Small intestine (tissue), 7 donors: ENCODE measurements around the gene CDH13. TPM values are rescaled to one million over a fixed set of nuclear protein-coding genes. Genes with fewer than 3 reads are reported as not detected.
A peak's percentile ranks its signal among the peaks of the same experiment; 100 is the strongest.

ENCODE experiments used
- DNase-seq, 2 donors: peaks; one replicate each; pipeline versions ENCODE4 v3.0.0 to v3.0.0-alpha.2; 2013
- FAIRE-seq: peaks from 2 replicates; lab custom pipeline; 2012; peaks lifted over from hg19 to GRCh38; lab: Jason Lieb, UNC
- H3K27ac ChIP-seq, 3 donors: one replicate each; pipeline ENCODE4 v1.5.1; 2013; ENCODE audit warnings: low read length in 2 of 3, mild to moderate bottlenecking in 2 of 3, control low read depth in 1 of 3, inconsistent platforms in 1 of 3, low read depth in 1 of 3, moderate library complexity in 1 of 3
- H3K27me3 ChIP-seq, 3 donors: one replicate each; pipeline ENCODE4 v1.6.1; 2013; ENCODE audit warnings: low read length in 3 of 3, inconsistent platforms in 1 of 3; ENCODE audit not compliant: control insufficient read depth in 3 of 3, insufficient read depth in 3 of 3
- H3K36me3 ChIP-seq, 3 donors: one replicate each; pipeline ENCODE4 v1.6.1; 2013; ENCODE audit warnings: low read length in 3 of 3, inconsistent platforms in 1 of 3, low read depth in 1 of 3, mild to moderate bottlenecking in 1 of 3, moderate library complexity in 1 of 3; ENCODE audit not compliant: control insufficient read depth in 3 of 3, insufficient read depth in 2 of 3
- H3K4me1 ChIP-seq, 3 donors: one replicate each; pipeline ENCODE4 v1.6.1; 2013; ENCODE audit warnings: low read length in 2 of 3, inconsistent platforms in 1 of 3, low read depth in 1 of 3, mild to moderate bottlenecking in 1 of 3, moderate library complexity in 1 of 3; ENCODE audit not compliant: control insufficient read depth in 3 of 3, insufficient read depth in 2 of 3
- H3K4me3 ChIP-seq, 3 donors: one replicate each; pipeline ENCODE4 v1.5.1; 2013; ENCODE audit warnings: low read length in 3 of 3, control low read depth in 1 of 3, inconsistent platforms in 1 of 3, low read depth in 1 of 3, mild to moderate bottlenecking in 1 of 3, moderate library complexity in 1 of 3
- H3K9me3 ChIP-seq, 2 donors: one replicate each; pipeline ENCODE4 v1.6.1; 2013; ENCODE audit warnings: low read depth in 1 of 2, low read length in 1 of 2; ENCODE audit not compliant: control insufficient read depth in 2 of 2, insufficient read depth in 1 of 2
- WGBS, 3 donors: extraction: QIAGEN DNeasy Blood & Tissue Kit; methylation state at CpG; one replicate each; pipeline ENCODE4 v1.1.7; 2013; 5-methylcytosine and 5-hydroxymethylcytosine counted together
- polyA plus RNA-seq, 4 donors: library from polyadenylated mRNA; stranded (reverse) in 3 of 4; unstranded in 1 of 4; fragments of 200-250 nt in 3 of 4; fragments of 120-200 nt in 1 of 4; gene quantifications; one replicate each; pipeline versions ENCODE4 v1.2.1 to v1.2.3, GENCODE V29; 2013
- donor health status: healthy with polysubstance abuse.
- donor health status: control.
- donor health status: control.
- donor health status: Bipolar disorder and iron deficiency.
- donor health status: healthy.

Gene CDH13
- polyA plus RNA-seq, 4 donors: 0.27 to 15.0 (median 2.9) TPM; not detected in 1

GRCh38 chr16:83118365-83118764 lies 491.6 kb downstream of the CDH13 start:
- WGBS, 3 donors: 62 to 76% (median 71%) methylated on average over 8 of the region's 8 CpGs
- H3K4me1 ChIP-seq: no peaks in the 10 kb centered on the region
- no peak for FAIRE-seq

GRCh38 chr16:83125999-83126568 lies 499.3 kb downstream of the CDH13 start:
- H3K4me3 ChIP-seq: no peak overlapping the region
- WGBS, 3 donors: 91 to 92% (median 92%) methylated on average over 6 of the region's 6 CpGs
- peaks cover 0 to 4% (median 2%) of the 10 kb centered on the region in 3 donors for H3K27me3 ChIP-seq
- H3K27ac ChIP-seq: no peak overlapping the region
- FAIRE-seq (no peak), DNase-seq (no peak)
- peaks cover 0 to 7% of the 10 kb centered on the region in 2 donors for H3K9me3 ChIP-seq
- no peaks in the 10 kb centered on the region for H3K4me1 ChIP-seq
- no peaks in the 10 kb centered on the region for H3K36me3 ChIP-seq

More at GRCh38 chr16:83118365-83118764, 491.6 kb downstream of the CDH13 start:
- H3K27me3 ChIP-seq: peaks cover 0 to 5% (median 0%) of the 10 kb centered on the region in 3 donors
- no peak overlapping the region for H3K27ac ChIP-seq
- H3K4me3 ChIP-seq: no peak overlapping the region
- no peaks in the 10 kb centered on the region for H3K36me3 ChIP-seq
- H3K9me3 ChIP-seq: no peaks in the 10 kb centered on the region
- no peak for DNase-seq

GRCh38 chr16:83128041-83128440 lies 501.3 kb downstream of the CDH13 start:
- H3K27ac ChIP-seq: no peak overlapping the region
- no peak for DNase-seq
- 85 to 87% (median 85%) methylated on average over 6 of the region's 6 CpGs for WGBS, 3 donors
- FAIRE-seq: no peak
- H3K4me3 ChIP-seq: no peak overlapping the region
- H3K36me3 ChIP-seq: no peaks in the 10 kb centered on the region
- H3K9me3 ChIP-seq: peaks cover 0 to 7% of the 10 kb centered on the region in 2 donors
- H3K4me1 ChIP-seq: no peaks in the 10 kb centered on the region
- peaks cover 0 to 5% (median 2%) of the 10 kb centered on the region in 3 donors for H3K27me3 ChIP-seq

GRCh38 chr16:83130039-83130438 lies 503.3 kb downstream of the CDH13 start:
- Histone ChIP-seq H3K9me3 (peaks cover 0 to 7% of the 10 kb centered on the region in 2 donors), H3K36me3 (no peaks in the 10 kb centered on the region), H3K27ac (no peak overlapping the region), H3K4me3 (no peak overlapping the region), H3K27me3 (peaks cover 0 to 5% (median 2%) of the 10 kb centered on the region in 3 donors), H3K4me1 (no peaks in the 10 kb centered on the region)
- FAIRE-seq (no peak), DNase-seq (no peak)
- 76 to 84% (median 80%) methylated on average over 3 of the region's 3 CpGs for WGBS, 3 donors

- WGBS, 3 donors: 68 to 81% (median 80%) methylated on average over 4 of the region's 4 CpGs
- DNase-seq (no peak), FAIRE-seq (no peak)
- Histone ChIP-seq H3K27ac (no peak overlapping the region), H3K9me3 (peaks cover 0 to 4% of the 10 kb centered on the region in 2 donors), H3K27me3 (peaks cover 0 to 16% (median 0%) of the 10 kb centered on the region in 3 donors), H3K4me1 (peaks cover 0 to 18% (median 2%) of the 10 kb centered on the region in 3 donors), H3K36me3 (no peaks in the 10 kb centered on the region), H3K4me3 (no peak overlapping the region)
Observed at GRCh38 chr16:83134638-83135037, 507.9 kb downstream of the CDH13 start.

- Histone ChIP-seq H3K9me3 (peaks cover 0 to 4% of the 10 kb centered on the region in 2 donors), H3K27me3 (peaks cover 0 to 13% (median 0%) of the 10 kb centered on the region in 3 donors), H3K36me3 (no peaks in the 10 kb centered on the region), H3K4me1 (peaks cover 0 to 18% (median 2%) of the 10 kb centered on the region in 3 donors), H3K27ac (no peak overlapping the region), H3K4me3 (no peak overlapping the region)
- DNase-seq (peak in 1 of 2 donors; percentile 7), FAIRE-seq (no peak)
- 77 to 87% (median 83%) methylated on average over 9 of the region's 9 CpGs for WGBS, 3 donors
Observed at GRCh38 chr16:83136419-83136818, 509.6 kb downstream of the CDH13 start.

GRCh38 chr16:83136924-83137323 lies 510.2 kb downstream of the CDH13 start:
- 53 to 62% (median 58%) methylated on average over 5 of the region's 5 CpGs for WGBS, 3 donors
- Histone ChIP-seq H3K27me3 (peaks cover 0 to 13% (median 0%) of the 10 kb centered on the region in 3 donors), H3K4me3 (peak overlapping the region in 1 of 3 donors; percentile 2), H3K27ac (peak overlapping the region in 2 of 3 donors; percentile 0 to 22), H3K36me3 (no peaks in the 10 kb centered on the region), H3K9me3 (peaks cover 0 to 4% of the 10 kb centered on the region in 2 donors), H3K4me1 (peaks cover 0 to 18% (median 2%) of the 10 kb centered on the region in 3 donors)
- FAIRE-seq: no peak
- peak in 1 of 2 donors; percentile 3 for DNase-seq

- no peaks in the 10 kb centered on the region for H3K36me3 ChIP-seq
- H3K9me3 ChIP-seq: peaks cover 0 to 4% of the 10 kb centered on the region in 2 donors
- WGBS, 3 donors: 7 to 25% (median 20%) methylated on average over 17 of the region's 17 CpGs
- DNase-seq (peak; percentile 81 to 87), FAIRE-seq (no peak)
- peaks cover 0 to 18% (median 2%) of the 10 kb centered on the region in 3 donors for H3K4me1 ChIP-seq
- H3K27me3 ChIP-seq: peaks cover 0 to 13% (median 0%) of the 10 kb centered on the region in 3 donors
- H3K4me3 ChIP-seq: peak overlapping the region in 2 of 3 donors; percentile 2 to 16
- H3K27ac ChIP-seq: peak overlapping the region in 2 of 3 donors; percentile 0 to 22
Observed at GRCh38 chr16:83137326-83137781, 510.6 kb downstream of the CDH13 start.
